Mucosa of rectum (tissue), 2 donors: Measurements from ENCODE around the gene C1orf167.
A peak's percentile ranks its signal among the peaks of the same experiment; 100 is the strongest.
"Not testable (repeated sequence)": the region's sequence is repeated elsewhere in the genome, so short reads cannot be mapped to it uniquely, and the experiment has no call there.

Experiments used
- H3K27ac ChIP-seq, 2 donors: one replicate each; pipeline ENCODE4 v1.7.0; 2013; ENCODE audit warnings: inconsistent platforms in 2 of 2, low read depth in 2 of 2, low read length in 2 of 2
- H3K27me3 ChIP-seq, 2 donors: one replicate each; pipeline ENCODE4 v1.7.0; 2013; ENCODE audit warnings: low read length in 2 of 2; ENCODE audit not compliant: control insufficient read depth in 2 of 2, insufficient read depth in 2 of 2
- H3K36me3 ChIP-seq, 2 donors: one replicate each; pipeline ENCODE4 v1.7.0; 2013; ENCODE audit warnings: low read length in 2 of 2; ENCODE audit not compliant: control insufficient read depth in 2 of 2, insufficient read depth in 2 of 2
- H3K4me1 ChIP-seq, 2 donors: one replicate each; pipeline ENCODE4 v1.7.0; 2013; ENCODE audit warnings: low read length in 2 of 2, mild to moderate bottlenecking in 1 of 2; ENCODE audit not compliant: control insufficient read depth in 2 of 2, insufficient read depth in 2 of 2
- H3K4me3 ChIP-seq, 2 donors: one replicate each; pipeline ENCODE4 v1.7.0; 2013; ENCODE audit warnings: low read length in 2 of 2
- H3K9ac ChIP-seq, 2 donors: one replicate each; pipeline ENCODE4 v1.7.0; 2013; ENCODE audit warnings: low read length in 2 of 2, low read depth in 1 of 2, mild to moderate bottlenecking in 1 of 2
- H3K9me3 ChIP-seq, 2 donors: one replicate each; pipeline ENCODE4 v1.7.0; 2013; ENCODE audit warnings: low read length in 2 of 2; ENCODE audit not compliant: control insufficient read depth in 2 of 2
- donor health status: healthy.
- donor health status: Normal muscosa, but diverticular disease.

Gene C1orf167

DNA sequence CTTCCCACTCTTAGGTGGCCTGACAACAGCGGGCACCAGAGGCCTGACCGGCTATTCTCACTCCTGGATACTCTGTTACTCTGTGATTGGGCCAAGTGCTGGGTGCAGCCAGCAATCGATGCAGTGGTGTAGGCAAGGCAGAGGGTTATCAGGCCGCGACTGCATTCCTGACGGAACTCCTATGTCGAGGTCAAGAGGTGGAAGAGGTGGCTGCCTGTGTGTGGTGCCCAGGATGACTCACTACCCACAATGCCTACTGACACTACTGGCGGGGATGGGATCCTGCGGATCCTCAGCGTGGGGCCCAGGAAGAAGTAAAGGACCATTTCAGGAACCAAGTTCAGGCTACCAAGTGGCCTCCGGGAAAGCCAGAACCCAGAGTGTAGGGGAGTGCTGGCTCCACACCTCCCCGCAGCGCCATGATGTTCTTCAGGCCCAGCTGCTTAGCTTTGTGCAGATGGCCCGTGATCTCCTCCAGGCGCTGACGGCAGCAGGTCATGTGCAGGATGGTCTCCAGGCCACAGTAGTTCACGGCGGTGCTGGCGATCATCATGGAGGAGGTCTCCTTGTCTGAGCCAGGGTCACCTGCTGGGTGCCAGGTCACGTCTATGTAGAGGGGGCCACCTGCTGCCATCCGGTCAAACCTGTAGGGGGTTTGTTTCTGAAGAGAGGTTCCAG is 38.9 kb downstream of the C1orf167 start:
- Histone ChIP-seq H3K4me3 (no peak overlapping the region), H3K4me1 (peaks cover 24 to 27% of the 10 kb centered on the region in 2 donors)

DNA sequence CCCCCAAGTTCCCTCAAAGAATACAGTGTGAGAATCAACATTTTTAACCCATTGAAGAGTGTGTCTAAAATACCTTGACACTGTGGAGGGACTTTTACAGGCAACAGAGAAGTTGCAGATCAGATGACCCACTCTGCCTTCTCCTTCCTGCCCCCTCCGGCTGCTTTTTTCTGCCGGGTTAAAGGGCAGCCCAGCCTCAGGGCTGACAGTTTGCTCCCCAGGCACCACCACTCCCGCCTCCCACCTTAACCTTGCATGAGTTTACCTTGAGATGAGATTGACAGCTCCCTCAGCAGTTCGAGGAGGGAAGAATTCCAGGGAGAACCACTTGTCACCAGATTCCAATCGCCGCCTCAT is 40.6 kb downstream of the C1orf167 start:
- H3K27ac ChIP-seq: peak overlapping the region; percentile 73 to 85
- H3K27me3 ChIP-seq: no peaks in the 10 kb centered on the region
- H3K9ac ChIP-seq: peak overlapping the region; percentile 63 to 83
- no peaks in the 10 kb centered on the region for H3K9me3 ChIP-seq
- H3K4me1 ChIP-seq: peaks cover 37 to 40% of the 10 kb centered on the region in 2 donors
- peaks cover 20 to 21% of the 10 kb centered on the region in 2 donors for H3K36me3 ChIP-seq
- H3K4me3 ChIP-seq: peak overlapping the region; percentile 62 to 80

More for the DNA sequence above, 38.9 kb downstream of the C1orf167 start:
- Histone ChIP-seq H3K9ac (no peak overlapping the region), H3K9me3 (no peaks in the 10 kb centered on the region), H3K36me3 (peaks cover 27 to 28% of the 10 kb centered on the region in 2 donors), H3K27me3 (no peaks in the 10 kb centered on the region), H3K27ac (no peak overlapping the region)

DNA sequence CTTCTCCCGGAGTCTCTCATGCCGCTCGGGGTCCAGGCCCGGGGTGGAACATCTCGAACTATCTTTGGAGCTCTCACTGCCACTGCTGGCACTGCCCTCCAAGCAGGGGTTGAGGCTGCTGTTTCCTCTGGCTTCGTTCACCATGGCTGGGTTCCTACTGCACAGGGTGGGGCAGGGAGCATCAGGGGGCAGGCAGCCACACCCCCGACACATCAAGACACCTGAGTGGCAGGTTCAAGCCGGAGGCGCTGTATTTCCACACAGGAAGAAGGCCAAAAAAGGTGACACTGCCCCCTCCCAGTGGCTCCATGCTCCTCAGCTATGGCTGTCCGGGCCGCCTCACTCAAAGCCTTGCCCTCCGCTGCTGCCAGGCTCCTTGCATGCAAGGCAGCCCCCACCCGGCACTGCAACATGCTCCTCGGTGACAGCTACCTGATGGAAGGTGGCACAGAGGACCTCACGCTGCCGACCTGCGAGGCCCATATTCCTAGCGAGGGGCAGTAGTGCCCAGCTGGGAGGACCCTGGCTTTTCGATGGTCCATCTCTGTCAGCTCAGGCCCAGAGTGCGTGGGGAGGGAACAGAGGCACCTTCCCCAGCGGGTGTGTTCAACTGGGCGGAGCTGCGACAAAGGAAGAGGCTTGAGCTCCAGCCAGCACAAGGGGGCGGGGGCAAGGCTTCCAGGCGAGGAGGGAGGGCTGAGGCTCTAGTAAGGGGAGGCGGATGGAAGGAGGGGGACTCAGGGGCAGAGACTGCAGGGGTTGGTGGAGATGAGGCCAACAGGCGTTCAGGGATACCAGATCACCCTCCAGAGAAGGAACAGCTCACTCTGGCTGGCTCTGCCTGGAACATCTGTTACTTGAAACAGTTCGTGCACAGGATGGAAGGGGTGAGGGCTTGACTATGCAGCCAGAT is 41.2 kb downstream of the C1orf167 start:
- Histone ChIP-seq H3K36me3 (peaks cover 20 to 21% of the 10 kb centered on the region in 2 donors), H3K9me3 (no peaks in the 10 kb centered on the region), H3K4me1 (peaks cover 38 to 44% of the 10 kb centered on the region in 2 donors), H3K27me3 (no peaks in the 10 kb centered on the region), H3K9ac (peak overlapping the region; percentile 63 to 83), H3K27ac (peak overlapping the region; percentile 73 to 85), H3K4me3 (peak overlapping the region; percentile 62 to 80)

DNA sequence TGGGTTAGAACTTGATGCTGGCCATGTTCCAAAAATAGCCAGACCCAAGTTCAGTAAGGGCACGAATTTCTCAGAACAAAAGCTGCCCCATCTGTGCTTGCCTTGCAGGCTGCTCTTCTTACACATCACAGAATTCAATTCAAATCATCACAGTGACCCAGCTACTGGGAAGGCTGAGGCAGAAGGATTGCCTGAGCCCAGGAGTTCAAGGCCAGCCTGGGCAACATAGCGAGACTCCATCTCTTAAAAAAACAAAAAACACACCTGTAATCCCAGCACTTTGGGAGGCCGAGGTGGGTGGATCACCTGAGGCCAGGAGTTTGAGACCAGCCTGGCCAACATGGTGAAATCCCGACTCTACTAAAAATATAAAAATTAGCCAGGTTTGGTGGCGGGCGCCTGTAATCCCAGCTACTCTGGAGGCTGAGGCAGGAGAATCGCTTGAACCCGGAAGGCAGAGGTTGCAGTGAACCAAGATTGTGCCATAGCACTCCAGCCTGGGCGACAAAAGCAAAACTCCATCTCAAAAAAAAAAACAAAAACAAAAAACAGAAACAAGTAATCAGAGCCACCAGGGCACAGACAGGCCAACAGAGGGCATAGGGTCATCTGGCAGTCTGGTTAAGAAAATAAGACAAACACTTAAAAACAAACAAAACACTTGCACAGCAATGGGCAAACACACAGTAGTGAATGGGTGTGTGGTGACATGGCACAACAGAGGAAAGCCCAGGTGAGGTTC is 42.1 kb downstream of the C1orf167 start:
- not testable (repeated sequence) for H3K27me3 ChIP-seq, H3K9me3 ChIP-seq
- peaks cover 20 to 21% of the 10 kb centered on the region in 2 donors for H3K36me3 ChIP-seq
- H3K27ac ChIP-seq: peak overlapping the region; percentile 96 to 98
- H3K9ac ChIP-seq: peak overlapping the region; percentile 34 to 47
- peak overlapping the region; percentile 89 to 90 for H3K4me3 ChIP-seq
- peaks cover 38 to 45% of the 10 kb centered on the region in 2 donors for H3K4me1 ChIP-seq

DNA sequence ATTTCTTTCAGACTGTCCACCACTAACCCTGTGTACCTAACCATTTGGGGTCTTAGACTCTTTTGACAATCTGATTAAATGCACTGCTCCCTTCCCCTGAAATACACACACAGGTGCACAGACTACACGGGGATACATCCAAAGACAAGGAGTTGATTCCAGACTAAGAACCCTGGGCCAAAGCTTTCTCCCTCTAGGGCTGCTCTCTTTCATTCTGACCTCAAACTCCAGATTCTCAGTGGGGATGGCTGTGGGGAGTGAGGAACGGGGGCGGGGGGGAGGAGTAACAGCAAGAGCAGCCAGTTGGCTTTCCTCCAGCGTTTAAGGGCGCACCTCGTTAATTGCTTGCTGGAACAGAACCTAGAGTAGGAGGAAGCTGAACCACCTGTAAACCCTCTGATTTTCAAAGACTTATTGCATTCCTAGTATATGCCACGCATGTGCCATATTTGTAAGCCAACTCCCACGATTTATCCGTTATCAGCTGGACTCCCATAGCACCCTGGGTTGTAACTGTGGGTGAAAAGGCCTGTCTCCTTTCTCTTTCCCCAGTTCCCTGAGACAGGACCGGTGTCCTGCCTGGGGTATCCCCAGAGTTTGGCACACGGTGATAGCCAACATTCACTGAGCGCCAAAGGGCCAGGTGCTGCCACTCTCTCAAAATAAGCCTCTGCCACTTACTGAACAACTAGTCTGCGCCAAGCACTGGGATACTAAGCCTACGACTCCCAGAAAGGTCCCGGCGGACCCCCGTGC is 42.9 kb downstream of the C1orf167 start:
- Histone ChIP-seq H3K9me3 (no peaks in the 10 kb centered on the region), H3K9ac (peak overlapping the region; percentile 94 to 96), H3K27ac (peak overlapping the region; percentile 96 to 98), H3K4me1 (peaks cover 38 to 45% of the 10 kb centered on the region in 2 donors), H3K36me3 (peaks cover 18 to 19% of the 10 kb centered on the region in 2 donors), H3K4me3 (peak overlapping the region; percentile 89 to 90), H3K27me3 (no peaks in the 10 kb centered on the region)

DNA sequence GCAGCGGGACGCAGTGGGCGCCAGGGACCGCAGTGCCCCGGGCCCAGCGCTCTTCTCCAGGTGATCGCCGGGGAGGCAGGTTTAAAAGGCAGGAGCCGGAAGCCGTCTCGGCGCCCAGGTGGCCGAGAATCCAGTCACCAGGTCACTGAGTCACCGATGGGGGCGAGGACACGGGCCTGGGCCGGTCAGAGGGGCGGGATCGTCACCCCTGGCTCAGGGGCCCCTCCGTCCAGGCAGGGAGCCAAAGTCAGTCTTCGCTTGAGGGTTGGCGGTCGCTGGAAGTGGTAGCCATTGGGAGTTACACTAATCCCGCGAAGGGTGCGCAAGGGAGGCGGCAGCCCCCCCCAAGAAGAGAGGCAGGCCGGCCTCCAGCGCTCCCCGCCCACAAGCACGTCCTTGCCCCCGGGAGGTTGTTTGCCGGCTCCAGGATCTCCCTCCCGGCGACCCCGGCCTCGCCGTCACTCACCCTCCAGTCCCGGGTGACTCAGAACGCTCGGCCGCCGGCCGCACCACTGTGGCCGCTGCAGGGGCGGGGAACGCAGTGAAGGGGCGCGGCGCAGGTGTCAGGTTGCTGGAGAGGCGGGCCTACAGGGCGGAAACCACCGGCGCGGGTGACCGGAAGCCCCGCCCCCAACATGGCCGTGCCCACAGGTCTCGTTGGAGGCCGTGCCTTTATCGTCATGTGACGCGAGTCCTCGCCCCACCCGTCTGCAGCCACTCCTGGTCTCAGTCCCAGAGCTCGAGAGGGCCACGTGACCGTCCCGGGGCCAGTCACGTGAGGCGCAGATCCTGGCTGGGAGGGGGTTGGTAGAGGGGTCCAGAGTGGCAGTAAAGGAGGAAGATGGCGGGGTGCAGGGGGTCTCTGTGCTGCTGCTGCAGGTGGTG is 43.7 kb downstream of the C1orf167 start, which contains the start of the genes CLCN6 and MTHFR:
Gene CLCN6 (plus strand): TSS at position 770 of the 885 bp plus-strand sequence. CDS start 72 bp downstream, at position 842.
Gene MTHFR (minus strand): TSS at position 543 of the 885 bp plus-strand sequence. CDS start 2,848 bp downstream, outside the sequence.
- peak within 1 kb of the TSS; percentile 89 to 90 for H3K4me3 ChIP-seq
- H3K4me1 ChIP-seq: peaks cover 38 to 45% of the 10 kb centered on the region in 2 donors
- H3K9ac ChIP-seq: peak within 1 kb of the TSS; percentile 94 to 96
- H3K27me3 ChIP-seq: no peaks in the 10 kb centered on the region
- H3K9me3 ChIP-seq: no peaks in the 10 kb centered on the region
- H3K36me3 ChIP-seq: peaks cover 10 to 11% of the 10 kb centered on the region in 2 donors
- H3K27ac ChIP-seq: peak within 1 kb of the TSS; percentile 96 to 98

DNA sequence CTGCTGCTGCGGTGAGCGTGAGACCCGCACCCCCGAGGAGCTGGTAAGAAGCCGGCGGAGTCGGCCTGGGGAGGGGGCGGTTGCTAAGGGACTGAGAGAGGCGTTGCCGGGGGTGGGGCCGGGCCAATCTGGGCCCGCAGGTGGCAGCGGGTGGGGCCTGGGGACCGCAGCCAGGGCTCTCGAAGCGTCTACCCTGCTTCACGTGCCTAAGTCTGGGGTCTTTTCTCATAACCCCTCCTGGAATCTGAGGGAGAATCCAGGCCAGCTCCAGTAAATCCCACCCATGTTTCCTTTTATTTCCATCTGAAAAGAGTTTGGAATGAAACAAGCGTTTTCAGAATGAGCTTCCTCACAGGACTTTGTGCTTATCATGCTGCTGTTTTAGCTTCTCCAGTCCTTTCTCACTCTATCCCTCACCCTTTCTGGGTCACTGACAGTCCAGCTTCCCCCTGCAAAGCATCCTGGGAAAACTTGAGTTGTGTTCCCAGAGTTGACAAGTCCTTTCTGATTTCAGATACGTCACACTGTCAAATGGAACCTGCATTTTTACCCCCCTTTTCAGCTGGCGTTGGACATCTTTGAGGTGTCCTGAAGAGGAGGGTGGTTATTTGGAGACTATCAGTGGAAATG is 44.4 kb downstream of the C1orf167 start:
- H3K4me3 ChIP-seq: peak overlapping the region; percentile 89 to 90
- peaks cover 38 to 45% of the 10 kb centered on the region in 2 donors for H3K4me1 ChIP-seq
- peaks cover 4 to 5% of the 10 kb centered on the region in 2 donors for H3K36me3 ChIP-seq
- H3K27me3 ChIP-seq: no peaks in the 10 kb centered on the region
- H3K27ac ChIP-seq: peak overlapping the region; percentile 96 to 98
- H3K9me3 ChIP-seq: no peaks in the 10 kb centered on the region
- peak overlapping the region; percentile 94 to 96 for H3K9ac ChIP-seq

DNA sequence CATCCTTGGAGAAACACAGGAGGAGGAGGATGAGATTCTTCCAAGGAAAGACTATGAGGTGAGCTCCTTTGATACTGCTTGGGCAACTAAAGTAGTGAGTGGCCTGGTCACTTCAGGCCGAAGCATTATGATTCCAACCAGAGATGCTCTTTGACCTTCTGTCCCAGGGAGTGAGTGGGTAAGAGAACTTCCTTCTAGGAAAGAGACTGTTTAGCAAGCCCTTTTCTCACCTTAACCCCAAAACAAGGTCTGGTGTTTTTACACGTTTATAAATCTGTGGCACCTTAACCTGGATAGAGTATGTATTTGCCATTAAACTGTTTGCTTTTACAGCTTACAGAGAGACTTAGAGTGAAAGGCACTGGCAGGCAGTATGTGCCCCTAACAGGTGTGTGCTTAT is 45.1 kb downstream of the C1orf167 start:
- peak overlapping the region; percentile 89 to 90 for H3K4me3 ChIP-seq
- peak overlapping the region; percentile 94 to 96 for H3K9ac ChIP-seq
- peaks cover 9 to 10% of the 10 kb centered on the region in 2 donors for H3K36me3 ChIP-seq
- H3K27ac ChIP-seq: peak overlapping the region; percentile 96 to 98
- H3K4me1 ChIP-seq: peaks cover 38 to 45% of the 10 kb centered on the region in 2 donors
- no peaks in the 10 kb centered on the region for H3K9me3 ChIP-seq
- H3K27me3 ChIP-seq: no peaks in the 10 kb centered on the region
